Activated CD4-positive, CD25-positive, alpha-beta regulatory T cell (primary cell): Measurements from ENCODE around the gene RPS15A.
"Not testable (repeated sequence)": the region's sequence is repeated elsewhere in the genome, so short reads cannot be mapped to it uniquely, and the experiment has no call there.

Experiments used
- DNase-seq, 4 experiments: peaks; one replicate each; lab custom pipeline; 2025; lab: John Stamatoyannopoulos, UW

Gene RPS15A

DNA sequence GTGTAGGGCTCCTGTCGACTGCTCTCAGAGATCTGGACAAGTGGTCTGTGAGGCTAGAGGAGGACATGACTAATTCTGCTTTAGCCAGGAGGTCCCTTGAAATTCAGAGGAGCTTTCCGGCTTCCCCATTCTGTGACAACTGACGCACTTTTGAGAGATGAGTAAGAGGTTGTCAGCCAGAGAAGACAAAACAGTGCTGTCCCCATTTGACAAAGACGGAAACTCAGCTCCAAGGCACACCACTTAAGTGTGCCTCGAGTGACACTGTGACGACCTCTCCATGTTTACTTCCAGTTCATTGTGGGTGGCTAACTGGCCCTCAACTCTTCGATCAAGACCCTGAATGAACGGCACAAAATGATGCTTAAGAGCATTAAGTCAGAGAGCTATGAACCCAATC is 47.3 kb downstream of the RPS15A start:
- DNase-seq: not testable (repeated sequence)

DNA sequence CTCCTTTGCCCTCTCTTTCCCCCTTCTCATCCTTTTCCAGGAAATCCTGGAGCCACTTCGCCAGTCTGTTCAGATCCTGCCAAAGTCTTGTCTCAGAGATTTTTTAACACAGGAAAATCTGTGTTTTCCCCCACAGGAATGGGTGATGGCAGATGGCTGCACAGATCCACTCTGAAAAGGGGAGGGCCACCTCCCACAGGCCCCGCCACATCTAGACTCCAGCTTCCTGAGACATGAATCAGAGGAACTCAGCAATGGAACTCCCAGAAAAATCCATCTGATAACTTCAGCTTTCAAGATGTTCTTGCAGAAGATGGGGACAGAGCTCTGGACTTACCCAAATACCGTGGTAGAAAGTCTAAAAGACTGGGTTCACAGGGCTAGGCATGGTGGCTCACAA is 50.1 kb downstream of the RPS15A start:
- DNase-seq: not testable (repeated sequence)

DNA sequence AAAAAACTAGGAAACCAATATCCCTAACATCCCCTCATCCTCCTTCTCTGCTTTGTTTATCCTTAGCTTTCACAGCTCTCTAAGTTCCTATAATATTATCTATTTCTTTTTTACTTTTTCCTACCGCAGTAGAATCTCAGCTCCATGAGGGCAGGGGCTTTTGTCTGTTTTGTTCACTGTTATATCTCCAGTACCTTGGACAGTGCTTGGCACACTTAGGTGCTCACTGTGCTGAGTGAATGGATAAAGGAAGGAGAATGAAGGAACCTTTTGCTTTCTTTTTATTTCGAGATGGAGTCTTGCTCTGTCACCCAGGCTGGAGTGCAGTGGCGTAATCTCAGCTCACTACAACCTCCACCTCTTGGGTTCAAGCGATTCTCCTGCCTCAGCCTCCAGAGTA is 51.4 kb downstream of the RPS15A start:
- not testable (repeated sequence) for DNase-seq

DNA sequence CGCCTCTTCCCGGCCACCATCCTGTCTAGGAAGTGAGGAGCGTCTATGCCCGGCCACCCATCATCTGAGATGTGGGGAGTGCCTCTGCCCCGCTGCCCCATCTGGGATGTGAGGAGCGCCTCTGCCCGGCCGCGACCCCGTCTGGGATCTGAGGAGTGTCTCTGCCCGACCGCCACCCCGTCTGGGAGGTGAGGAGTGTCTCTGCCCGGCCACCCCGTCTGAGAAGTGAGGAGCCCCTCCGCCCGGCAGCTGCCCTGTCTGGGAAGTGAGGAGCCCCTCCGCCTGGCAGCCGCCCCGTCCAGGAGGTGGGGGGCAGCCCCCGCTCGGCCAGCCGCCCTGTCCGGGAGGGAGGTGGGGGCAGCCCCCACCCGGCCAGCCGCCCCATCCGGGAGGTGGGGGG is 55.9 kb downstream of the RPS15A start:
- not testable (repeated sequence) for DNase-seq
